Measurements from ENCODE around the gene RSBN1L.

DNA sequence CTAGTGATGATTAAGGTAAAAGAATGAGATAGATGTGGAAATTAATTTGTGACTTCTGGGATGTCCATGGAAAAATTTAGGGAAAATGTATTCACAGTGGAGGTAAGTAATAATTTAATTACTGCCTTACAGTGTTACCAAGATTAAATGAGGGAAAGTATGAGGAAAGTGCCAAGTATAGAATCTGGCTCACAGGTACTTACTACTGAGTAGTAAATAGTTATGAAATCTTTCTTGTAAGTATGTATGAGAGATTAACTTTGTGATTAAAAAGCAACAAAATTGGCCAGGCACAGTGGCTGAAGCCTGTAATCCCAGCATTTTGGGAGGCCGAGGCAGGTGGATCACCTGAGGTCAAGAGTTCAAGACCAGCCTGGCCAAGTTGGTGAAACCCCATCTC lies 42.1 kb downstream of the RSBN1L start:
- TF ChIP-seq SRF (IDR thresholded peaks at IDR 0.05; ENCODE audit: low read depth, low read length) (no peak), CTCF (IDR thresholded peaks at IDR 0.05; ENCODE audit: control extremely low read depth in 1 of 3, insufficient read depth in 1 of 3, low read depth in 1 of 3, low read length in 3 of 3) (no peak), EZH2 (IDR thresholded peaks at IDR 0.05; ENCODE audit: low read depth, low read length, severe bottlenecking) (no peak), SIN3A (conservative IDR thresholded peaks at IDR 0.05 in 1 of 2, IDR thresholded peaks at IDR 0.05 in 1 of 2; ENCODE audit: low read depth in 1 of 2, low read length in 2 of 2) (no peak), POLR2AphosphoS5 (IDR thresholded peaks at IDR 0.05; ENCODE audit: low read depth, low read length) (no peak), YY1 (IDR thresholded peaks at IDR 0.05; ENCODE audit: low read depth, low read length) (no peak), TAF1 (IDR thresholded peaks at IDR 0.05; ENCODE audit: low read depth, low read length) (no peak), SP1 (IDR thresholded peaks at IDR 0.05; ENCODE audit: low read depth, low read length) (no peak), EGR1 (IDR thresholded peaks at IDR 0.05; ENCODE audit: borderline replicate concordance, low read depth, low read length) (no peak), RFX5 (IDR thresholded peaks at IDR 0.05; ENCODE audit: borderline replicate concordance, low read depth, low read length) (no peak), POLR2A (IDR thresholded peaks at IDR 0.05; ENCODE audit: control extremely low read depth in 1 of 2, low read depth in 2 of 2, low read length in 2 of 2) (no peak), RNF2 (IDR thresholded peaks at IDR 0.05; ENCODE audit: borderline replicate concordance, low read depth, low read length, missing control alignments, poor library complexity, severe bottlenecking) (no peak), NRF1 (IDR thresholded peaks at IDR 0.05; ENCODE audit: low read depth, low read length) (no peak)
- TF ChIP-seq, protein P1, sequence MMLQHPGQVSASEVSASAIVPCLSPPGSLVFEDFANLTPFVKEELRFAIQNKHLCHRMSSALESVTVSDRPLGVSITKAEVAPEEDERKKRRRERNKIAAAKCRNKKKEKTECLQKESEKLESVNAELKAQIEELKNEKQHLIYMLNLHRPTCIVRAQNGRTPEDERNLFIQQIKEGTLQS (IDR thresholded peaks at IDR 0.05; ENCODE audit: insufficient read depth, low read depth, low read length), result no peak

All from H1 (cell line).